Right renal cortex interstitium (tissue), 3 donors: Measurements from ENCODE around the gene DYNAP. TPM values are rescaled to one million over a fixed set of nuclear protein-coding genes. Genes with fewer than 3 reads are reported as not detected.

Source experiments
- DNase-seq, 3 donors: peaks; one replicate each; pipeline ENCODE4 v3.0.0-alpha.2; 2013; ENCODE audit warnings: low read depth in 3 of 3, low spot score in 2 of 3
- polyA plus RNA-seq, 3 donors: library from polyadenylated mRNA; unstranded; fragments of 120-200 nt; gene quantifications; one replicate each; pipeline ENCODE4 v1.2.1, GENCODE V29; 2013; ENCODE audit not compliant: insufficient read length in 3 of 3

The DYNAP gene
- polyA plus RNA-seq, 3 donors: not detected

- no peak for DNase-seq
Observed at GRCh38 chr18:54630963-54631362, 39.9 kb downstream of the DYNAP start.

- no peak for DNase-seq
Observed at GRCh38 chr18:54636217-54636616, 45.2 kb downstream of the DYNAP start.

- DNase-seq: no peak
Observed at GRCh38 chr18:54641734-54642133, 50.7 kb downstream of the DYNAP start.

GRCh38 chr18:54647176-54647575, 56.1 kb downstream of the DYNAP start:
- peak; percentile 1 to 13 (median 6) for DNase-seq

Other genes starting within 250 kb of the DYNAP start
- gene STARD6, start 233.4 kb upstream of the DYNAP start, polyA plus RNA-seq: under 1 TPM; 0.20 to 0.58 (median 0.25) TPM
- 10 to 100 TPM; 10.2 to 11.0 (median 10.3) TPM for gene C18orf54, start 233.3 kb upstream of the DYNAP start, polyA plus RNA-seq
- gene RAB27B, start 237.2 kb downstream of the DYNAP start, polyA plus RNA-seq: 1 to 10 TPM; 3.8 to 5.3 (median 5.2) TPM